ENCODE results near the gene PTRH1. TPM values are rescaled to one million over a fixed set of nuclear protein-coding genes. Genes with fewer than 3 reads are reported as not detected.
A peak's percentile ranks its signal among the peaks of the same experiment; 100 is the strongest.

PTRH1 gene
- total and polyA plus RNA-seq, 8 donors = 2.9 to 50.4 (median 16.9) TPM

- Histone ChIP-seq H3K36me3 (no peaks in the 10 kb centered on the region), H3K4me3 (no peak overlapping the region), H3K9me3 (no peaks in the 10 kb centered on the region), H3K27ac (no peak overlapping the region), H3K4me1 (peaks cover 13 to 31% (median 24%) of the 10 kb centered on the region in 4 donors), H3K27me3 (peaks cover 0 to 12% (median 0%) of the 10 kb centered on the region in 3 donors)
- TF ChIP-seq POLR2AphosphoS5 (IDR thresholded peaks at IDR 0.05) (no peak), CTCF (IDR thresholded peaks at IDR 0.05) (no peak), EP300 (IDR thresholded peaks at IDR 0.05) (no peak)
- WGBS, 5 donors = 78 to 83% (median 82%) methylated on average over 12 of the region's 12 CpGs
- intact Hi-C loops (cut with DNase I; ENCODE audit: low total_unique reads) = no loop called here
- no peak for DNase-seq
These were observed 4.8 kb upstream of the PTRH1 start for GRCh38 chr9:127720031-127720864.

GRCh38 chr9:127717766-127718165 lies 2.3 kb upstream of the PTRH1 start:
- peak in 1 of 2 donors; percentile 28 for DNase-seq
- no peak overlapping the region for H3K4me3 ChIP-seq
- H3K27ac ChIP-seq = no peak overlapping the region
- peaks cover 16 to 22% (median 21%) of the 10 kb centered on the region in 4 donors for H3K4me1 ChIP-seq
- no peaks in the 10 kb centered on the region for H3K9me3 ChIP-seq
- no peaks in the 10 kb centered on the region for H3K27me3 ChIP-seq
- intact Hi-C loops (cut with DNase I; ENCODE audit: low total_unique reads) = no loop called here
- TF ChIP-seq CTCF (IDR thresholded peaks at IDR 0.05) = no peak
- TF ChIP-seq POLR2A (IDR thresholded peaks at IDR 0.05) = no peak
- TF ChIP-seq POLR2AphosphoS5 (IDR thresholded peaks at IDR 0.05) = no peak
- no peak for TF ChIP-seq EP300 (IDR thresholded peaks at IDR 0.05)
- no peaks in the 10 kb centered on the region for H3K36me3 ChIP-seq
- WGBS, 5 donors = 69 to 82% (median 74%) methylated on average over 4 to 5 of the region's 5 CpGs

GRCh38 chr9:127716412-127716811 lies 949 bp upstream of the PTRH1 start:
- Histone ChIP-seq H3K4me3 (peak overlapping the region in 3 of 4 donors; percentile 62 to 71 (median 71)), H3K4me1 (peaks cover 16 to 23% (median 22%) of the 10 kb centered on the region in 4 donors), H3K36me3 (no peaks in the 10 kb centered on the region), H3K9me3 (no peaks in the 10 kb centered on the region), H3K27ac (peak overlapping the region in 4 of 5 donors; percentile 75 to 89 (median 86)), H3K27me3 (no peaks in the 10 kb centered on the region)
- WGBS, 5 donors = 80 to 85% (median 83%) methylated on average over 5 to 9 of the region's 9 CpGs
- no peak for DNase-seq
- TF ChIP-seq EP300 (IDR thresholded peaks at IDR 0.05) (no peak), POLR2AphosphoS5 (IDR thresholded peaks at IDR 0.05) (no peak), CTCF (IDR thresholded peaks at IDR 0.05) (no peak), POLR2A (IDR thresholded peaks at IDR 0.05) (no peak)
- intact Hi-C loops (cut with DNase I; ENCODE audit: low total_unique reads) = no loop called here

GRCh38 chr9:127714951-127715469 lies 453 bp downstream of the PTRH1 start:
- peaks cover 16 to 25% (median 22%) of the 10 kb centered on the region in 4 donors for H3K4me1 ChIP-seq
- no peaks in the 10 kb centered on the region for H3K36me3 ChIP-seq
- no peaks in the 10 kb centered on the region for H3K27me3 ChIP-seq
- TF ChIP-seq POLR2A (IDR thresholded peaks at IDR 0.05) = no peak
- no peak for TF ChIP-seq CTCF (IDR thresholded peaks at IDR 0.05)
- TF ChIP-seq POLR2AphosphoS5 (IDR thresholded peaks at IDR 0.05) = no peak
- no peak for TF ChIP-seq EP300 (IDR thresholded peaks at IDR 0.05)
- DNase-seq = peak; percentile 55 to 65
- no peaks in the 10 kb centered on the region for H3K9me3 ChIP-seq
- H3K27ac ChIP-seq = peak overlapping the region; percentile 75 to 89 (median 84)
- 0 to 1% (median 0%) methylated on average over 4 to 44 of the region's 44 CpGs for WGBS, 5 donors
- intact Hi-C loops (cut with DNase I; ENCODE audit: low total_unique reads) = no loop called here
- H3K4me3 ChIP-seq = peak overlapping the region; percentile 62 to 85 (median 71)

All from stomach (tissue), 9 donors.